ENCODE measurements around the gene HSPB1.

HSPB1 gene

GRCh38 chr7:76280408-76280807 lies 22.1 kb upstream of the HSPB1 start:
- ATAC-seq = peak; percentile 58; the same call in 2 of the 3 replicates
- no peak for TF ChIP-seq ZC3H10 (CRISPR knock-in tag; IDR thresholded peaks at IDR 0.05)
- no peak for TF ChIP-seq CREB5 (CRISPR knock-in tag; IDR thresholded peaks at IDR 0.05; ENCODE audit: low read depth)
- no peak for TF ChIP-seq TOX (CRISPR knock-in tag; IDR thresholded peaks at IDR 0.05; ENCODE audit: borderline replicate concordance)
- TF ChIP-seq ISL1 (CRISPR knock-in tag; IDR thresholded peaks at IDR 0.05) = no peak
- no peak for TF ChIP-seq CSRNP3 (CRISPR knock-in tag; IDR thresholded peaks at IDR 0.05)
- no peak for TF ChIP-seq ZNF8 (CRISPR knock-in tag; IDR thresholded peaks at IDR 0.05)
- TF ChIP-seq PPARA (CRISPR knock-in tag; IDR thresholded peaks at IDR 0.05; ENCODE audit: borderline replicate concordance) = no peak
- TF ChIP-seq BACH2 (CRISPR knock-in tag; IDR thresholded peaks at IDR 0.05; ENCODE audit: borderline replicate concordance) = no peak
- TF ChIP-seq, protein P1, sequence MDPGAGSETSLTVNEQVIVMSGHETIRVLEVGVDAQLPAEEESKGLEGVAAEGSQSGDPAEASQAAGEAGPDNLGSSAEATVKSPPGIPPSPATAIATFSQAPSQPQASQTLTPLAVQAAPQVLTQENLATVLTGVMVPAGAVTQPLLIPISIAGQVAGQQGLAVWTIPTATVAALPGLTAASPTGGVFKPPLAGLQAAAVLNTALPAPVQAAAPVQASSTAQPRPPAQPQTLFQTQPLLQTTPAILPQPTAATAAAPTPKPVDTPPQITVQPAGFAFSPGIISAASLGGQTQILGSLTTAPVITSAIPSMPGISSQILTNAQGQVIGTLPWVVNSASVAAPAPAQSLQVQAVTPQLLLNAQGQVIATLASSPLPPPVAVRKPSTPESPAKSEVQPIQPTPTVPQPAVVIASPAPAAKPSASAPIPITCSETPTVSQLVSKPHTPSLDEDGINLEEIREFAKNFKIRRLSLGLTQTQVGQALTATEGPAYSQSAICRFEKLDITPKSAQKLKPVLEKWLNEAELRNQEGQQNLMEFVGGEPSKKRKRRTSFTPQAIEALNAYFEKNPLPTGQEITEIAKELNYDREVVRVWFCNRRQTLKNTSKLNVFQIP (CRISPR knock-in tag; IDR thresholded peaks at IDR 0.05; ENCODE audit: borderline replicate concordance, low read depth) = no peak
- no peak for TF ChIP-seq CSDC2 (CRISPR knock-in tag; IDR thresholded peaks at IDR 0.05)
- TF ChIP-seq ZFP30 (CRISPR knock-in tag; IDR thresholded peaks at IDR 0.05) = no peak
- no peak for TF ChIP-seq ZNF70 (CRISPR knock-in tag; IDR thresholded peaks at IDR 0.05)
- TF ChIP-seq ARNTL (CRISPR knock-in tag; IDR thresholded peaks at IDR 0.05; ENCODE audit: borderline replicate concordance, low read depth) = no peak

- ATAC-seq = peak; percentile 45
- no peak for TF ChIP-seq ESRRG (CRISPR knock-in tag; IDR thresholded peaks at IDR 0.05)
- TF ChIP-seq ZFP30 (CRISPR knock-in tag; IDR thresholded peaks at IDR 0.05) = no peak
- no peak for TF ChIP-seq TCF4 (CRISPR knock-in tag; IDR thresholded peaks at IDR 0.05; ENCODE audit: borderline replicate concordance)
- no peak for TF ChIP-seq PATZ1 (CRISPR knock-in tag; IDR thresholded peaks at IDR 0.05; ENCODE audit: borderline replicate concordance)
- TF ChIP-seq OSR1 (CRISPR knock-in tag; IDR thresholded peaks at IDR 0.05) = no peak
- no peak for TF ChIP-seq ZNF70 (CRISPR knock-in tag; IDR thresholded peaks at IDR 0.05)
- TF ChIP-seq, protein P2, sequence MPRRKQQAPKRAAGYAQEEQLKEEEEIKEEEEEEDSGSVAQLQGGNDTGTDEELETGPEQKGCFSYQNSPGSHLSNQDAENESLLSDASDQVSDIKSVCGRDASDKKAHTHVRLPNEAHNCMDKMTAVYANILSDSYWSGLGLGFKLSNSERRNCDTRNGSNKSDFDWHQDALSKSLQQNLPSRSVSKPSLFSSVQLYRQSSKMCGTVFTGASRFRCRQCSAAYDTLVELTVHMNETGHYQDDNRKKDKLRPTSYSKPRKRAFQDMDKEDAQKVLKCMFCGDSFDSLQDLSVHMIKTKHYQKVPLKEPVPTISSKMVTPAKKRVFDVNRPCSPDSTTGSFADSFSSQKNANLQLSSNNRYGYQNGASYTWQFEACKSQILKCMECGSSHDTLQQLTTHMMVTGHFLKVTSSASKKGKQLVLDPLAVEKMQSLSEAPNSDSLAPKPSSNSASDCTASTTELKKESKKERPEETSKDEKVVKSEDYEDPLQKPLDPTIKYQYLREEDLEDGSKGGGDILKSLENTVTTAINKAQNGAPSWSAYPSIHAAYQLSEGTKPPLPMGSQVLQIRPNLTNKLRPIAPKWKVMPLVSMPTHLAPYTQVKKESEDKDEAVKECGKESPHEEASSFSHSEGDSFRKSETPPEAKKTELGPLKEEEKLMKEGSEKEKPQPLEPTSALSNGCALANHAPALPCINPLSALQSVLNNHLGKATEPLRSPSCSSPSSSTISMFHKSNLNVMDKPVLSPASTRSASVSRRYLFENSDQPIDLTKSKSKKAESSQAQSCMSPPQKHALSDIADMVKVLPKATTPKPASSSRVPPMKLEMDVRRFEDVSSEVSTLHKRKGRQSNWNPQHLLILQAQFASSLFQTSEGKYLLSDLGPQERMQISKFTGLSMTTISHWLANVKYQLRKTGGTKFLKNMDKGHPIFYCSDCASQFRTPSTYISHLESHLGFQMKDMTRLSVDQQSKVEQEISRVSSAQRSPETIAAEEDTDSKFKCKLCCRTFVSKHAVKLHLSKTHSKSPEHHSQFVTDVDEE (CRISPR knock-in tag; IDR thresholded peaks at IDR 0.05) = no peak
- no peak for TF ChIP-seq ZFP3 (CRISPR knock-in tag; IDR thresholded peaks at IDR 0.05)
- no peak for TF ChIP-seq ZNF8 (CRISPR knock-in tag; IDR thresholded peaks at IDR 0.05)
- no peak for TF ChIP-seq CREB5 (CRISPR knock-in tag; IDR thresholded peaks at IDR 0.05; ENCODE audit: low read depth)
- no peak for TF ChIP-seq BACH2 (CRISPR knock-in tag; IDR thresholded peaks at IDR 0.05; ENCODE audit: borderline replicate concordance)
- no peak for TF ChIP-seq RARB (CRISPR knock-in tag; IDR thresholded peaks at IDR 0.05)
- no peak for TF ChIP-seq TOX (CRISPR knock-in tag; IDR thresholded peaks at IDR 0.05; ENCODE audit: borderline replicate concordance)
- TF ChIP-seq CSDC2 (CRISPR knock-in tag; IDR thresholded peaks at IDR 0.05) = no peak
- TF ChIP-seq ZNF565 (CRISPR knock-in tag; conservative IDR thresholded peaks at IDR 0.05; ENCODE audit: low read depth) = no peak
- TF ChIP-seq SNAI2 (CRISPR knock-in tag; IDR thresholded peaks at IDR 0.05) = no peak
- TF ChIP-seq ISL1 (CRISPR knock-in tag; IDR thresholded peaks at IDR 0.05) = no peak
These were observed 21.3 kb upstream of the HSPB1 start for GRCh38 chr7:76281006-76281705.
